Neural crest cell (in vitro differentiated cells): ENCODE data around the gene TPPP. TPM values are rescaled to one million over a fixed set of nuclear protein-coding genes. Genes with fewer than 3 reads are reported as not detected.

Experiments used
- DNase-seq: peaks from one replicate; pipeline ENCODE4 v3.0.0; 2021; ENCODE audit warnings: low read depth, mixed read lengths, low spot score
- H3K27ac Mint-ChIP-seq: one replicate; pipeline ENCODE4 v1.8.0; 2021; ENCODE audit warnings: mild to moderate bottlenecking, mixed read lengths; ENCODE audit not compliant: unreplicated experiment
- H3K27me3 Mint-ChIP-seq: 2 replicates; pipeline ENCODE4 v1.8.0; 2021; ENCODE audit warnings: low read depth, mild to moderate bottlenecking, mixed read lengths
- H3K36me3 Mint-ChIP-seq: 2 replicates; pipeline ENCODE4 v1.8.0; 2021; ENCODE audit warnings: low read depth, mild to moderate bottlenecking, mixed read lengths
- H3K4me1 Mint-ChIP-seq: 2 replicates; pipeline ENCODE4 v1.8.0; 2021; ENCODE audit warnings: mixed read lengths
- H3K4me3 Mint-ChIP-seq: one replicate; pipeline ENCODE4 v1.8.0; 2021; ENCODE audit warnings: mild to moderate bottlenecking, mixed read lengths
- H3K9me3 Mint-ChIP-seq: 2 replicates; pipeline ENCODE4 v1.8.0; 2021; ENCODE audit warnings: mixed read lengths
- CTCF ChIP-seq: fragments of 200-600 bp; sonication (generic); conservative IDR thresholded peaks from 2 replicates; pipeline ENCODE4 v1.5.0; 2021; ENCODE audit warnings: antibody characterized with exemption, mild to moderate bottlenecking
- total RNA-seq: library from RNA; stranded (reverse); gene quantifications from 2 replicates; pipeline ENCODE4 v1.2.1, GENCODE V29; 2021

Gene TPPP
- total RNA-seq, 1 donor from 2014 or later = 2.7 TPM

- H3K4me1 Mint-ChIP-seq = no peaks in the 10 kb centered on the region
- no peak overlapping the region for H3K4me3 Mint-ChIP-seq
- no peak for TF ChIP-seq CTCF
- H3K27ac Mint-ChIP-seq = no peak overlapping the region
- peaks cover 7% of the 10 kb centered on the region for H3K36me3 Mint-ChIP-seq
- H3K9me3 Mint-ChIP-seq = no peaks in the 10 kb centered on the region
- DNase-seq = no peak
- no peaks in the 10 kb centered on the region for H3K27me3 Mint-ChIP-seq
These were observed 54.0 kb downstream of the TPPP start for GRCh38 chr5:639253-639530.

- no peaks in the 10 kb centered on the region for H3K9me3 Mint-ChIP-seq
- H3K27ac Mint-ChIP-seq = no peak overlapping the region
- peaks cover 7% of the 10 kb centered on the region for H3K36me3 Mint-ChIP-seq
These were observed 54.5 kb downstream of the TPPP start for GRCh38 chr5:638501-639252.

GRCh38 chr5:637581-638450 lies 55.3 kb downstream of the TPPP start:
- Mint-ChIP-seq H3K4me1 (no peaks in the 10 kb centered on the region), H3K27me3 (no peaks in the 10 kb centered on the region), H3K9me3 (no peaks in the 10 kb centered on the region), H3K27ac (peak overlapping the region; percentile 57), H3K4me3 (no peak overlapping the region), H3K36me3 (peaks cover 7% of the 10 kb centered on the region)
- no peak for DNase-seq
- TF ChIP-seq CTCF = no peak

More at GRCh38 chr5:638501-639252, 54.5 kb downstream of the TPPP start:
- no peaks in the 10 kb centered on the region for H3K4me1 Mint-ChIP-seq
- no peak for TF ChIP-seq CTCF
- no peak overlapping the region for H3K4me3 Mint-ChIP-seq
- no peak for DNase-seq
- no peaks in the 10 kb centered on the region for H3K27me3 Mint-ChIP-seq

GRCh38 chr5:636951-637350 lies 56.2 kb downstream of the TPPP start:
- no peaks in the 10 kb centered on the region for H3K27me3 Mint-ChIP-seq
- DNase-seq = no peak
- peaks cover 7% of the 10 kb centered on the region for H3K36me3 Mint-ChIP-seq
- H3K27ac Mint-ChIP-seq = no peak overlapping the region
- H3K4me3 Mint-ChIP-seq = no peak overlapping the region
- H3K4me1 Mint-ChIP-seq = no peaks in the 10 kb centered on the region
- no peak for TF ChIP-seq CTCF
- H3K9me3 Mint-ChIP-seq = no peaks in the 10 kb centered on the region

- no peak overlapping the region for H3K27ac Mint-ChIP-seq
- H3K4me3 Mint-ChIP-seq = no peak overlapping the region
- no peak for DNase-seq
- peaks cover 7% of the 10 kb centered on the region for H3K36me3 Mint-ChIP-seq
- no peak for TF ChIP-seq CTCF
- H3K27me3 Mint-ChIP-seq = no peaks in the 10 kb centered on the region
- H3K4me1 Mint-ChIP-seq = no peaks in the 10 kb centered on the region
- no peaks in the 10 kb centered on the region for H3K9me3 Mint-ChIP-seq
These were observed 57.7 kb downstream of the TPPP start for GRCh38 chr5:635306-636055.
